ENCODE measurements around the gene RALGAPA2.

Gene RALGAPA2

GRCh38 chr20:20691477-20692235, 20.8 kb downstream of the RALGAPA2 start:
- TF ChIP-seq, protein P1, sequence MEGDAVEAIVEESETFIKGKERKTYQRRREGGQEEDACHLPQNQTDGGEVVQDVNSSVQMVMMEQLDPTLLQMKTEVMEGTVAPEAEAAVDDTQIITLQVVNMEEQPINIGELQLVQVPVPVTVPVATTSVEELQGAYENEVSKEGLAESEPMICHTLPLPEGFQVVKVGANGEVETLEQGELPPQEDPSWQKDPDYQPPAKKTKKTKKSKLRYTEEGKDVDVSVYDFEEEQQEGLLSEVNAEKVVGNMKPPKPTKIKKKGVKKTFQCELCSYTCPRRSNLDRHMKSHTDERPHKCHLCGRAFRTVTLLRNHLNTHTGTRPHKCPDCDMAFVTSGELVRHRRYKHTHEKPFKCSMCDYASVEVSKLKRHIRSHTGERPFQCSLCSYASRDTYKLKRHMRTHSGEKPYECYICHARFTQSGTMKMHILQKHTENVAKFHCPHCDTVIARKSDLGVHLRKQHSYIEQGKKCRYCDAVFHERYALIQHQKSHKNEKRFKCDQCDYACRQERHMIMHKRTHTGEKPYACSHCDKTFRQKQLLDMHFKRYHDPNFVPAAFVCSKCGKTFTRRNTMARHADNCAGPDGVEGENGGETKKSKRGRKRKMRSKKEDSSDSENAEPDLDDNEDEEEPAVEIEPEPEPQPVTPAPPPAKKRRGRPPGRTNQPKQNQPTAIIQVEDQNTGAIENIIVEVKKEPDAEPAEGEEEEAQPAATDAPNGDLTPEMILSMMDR (IDR thresholded peaks at IDR 0.05; ENCODE audit: insufficient read depth, low read depth, low read length, missing control alignments) = no peak
- peak; percentile 23 for DNase-seq (ENCODE audit: low read depth)

DNA sequence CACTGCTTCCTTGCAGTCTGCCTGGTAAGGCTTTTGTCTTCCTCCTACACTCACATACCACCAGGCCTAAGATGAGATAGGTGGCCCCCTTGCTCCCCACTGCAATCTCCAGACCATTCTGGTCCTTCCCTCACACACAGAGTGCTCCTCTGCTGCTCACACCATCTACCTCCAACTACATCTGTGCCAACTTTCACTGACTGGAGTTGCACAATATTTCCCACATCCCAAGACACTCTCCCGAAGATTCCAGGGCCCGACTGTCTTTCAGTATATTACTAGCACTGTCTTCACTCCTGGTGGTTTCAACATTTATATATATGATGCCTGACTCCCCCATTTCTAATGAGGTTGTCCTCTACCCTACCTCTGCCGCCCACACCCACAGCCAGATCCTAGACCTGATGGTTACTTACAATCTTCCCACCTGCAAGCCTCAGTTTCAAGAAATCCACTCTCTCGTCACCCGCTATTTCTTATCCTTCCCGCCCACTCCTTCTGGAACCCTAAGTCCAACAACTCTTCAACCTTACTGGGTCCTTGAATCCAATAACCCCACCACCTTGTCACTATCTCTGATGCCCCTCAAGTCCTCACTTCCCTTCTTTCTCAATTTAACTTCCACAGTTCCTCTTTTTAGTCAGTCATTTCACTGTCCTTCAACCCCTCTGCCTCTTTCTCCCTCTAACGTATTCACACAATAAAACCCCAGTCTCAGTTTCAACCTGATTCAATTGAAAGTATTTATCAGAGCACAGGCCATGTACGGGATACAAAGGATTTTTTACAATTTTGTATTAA, 21.6 kb downstream of the RALGAPA2 start:
- H3K4me3 ChIP-seq (ENCODE audit: low read depth, low read length) = no peak overlapping the region
- TF ChIP-seq, protein P1 (IDR thresholded peaks at IDR 0.05; ENCODE audit: insufficient read depth, low read depth, low read length, missing control alignments) = no peak
- DNase-seq (ENCODE audit: low read depth) = peak; percentile 49

More at GRCh38 chr20:20691477-20692235, 20.8 kb downstream of the RALGAPA2 start:
- H3K4me3 ChIP-seq (ENCODE audit: low read depth, low read length) = no peak overlapping the region

GRCh38 chr20:20687319-20687718, 25.1 kb downstream of the RALGAPA2 start:
- no peak for DNase-seq (ENCODE audit: low read depth)
- TF ChIP-seq, protein P1 (IDR thresholded peaks at IDR 0.05; ENCODE audit: insufficient read depth, low read depth, low read length, missing control alignments) = no peak
- H3K4me3 ChIP-seq (ENCODE audit: low read depth, low read length) = no peak overlapping the region

DNA sequence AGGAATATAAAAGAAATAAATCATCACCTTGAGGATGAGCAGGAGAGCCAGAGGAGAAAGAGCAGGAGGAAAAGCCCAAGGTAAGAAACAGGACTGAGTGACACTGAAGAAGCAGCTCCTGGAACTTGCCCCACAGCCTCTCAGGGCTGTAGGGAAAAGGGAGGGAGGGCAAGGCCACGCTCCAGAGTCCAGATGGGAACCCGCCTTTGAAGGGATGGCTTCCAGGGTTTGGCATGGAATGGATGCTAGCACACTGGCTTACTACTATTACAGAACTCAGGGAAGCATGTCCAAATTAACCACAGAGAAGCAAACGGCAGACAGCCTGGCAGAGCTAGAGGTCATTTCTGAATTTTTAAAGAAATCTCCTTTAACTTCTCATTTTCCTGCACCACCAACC, 26.8 kb downstream of the RALGAPA2 start:
- no peak overlapping the region for H3K4me3 ChIP-seq (ENCODE audit: low read depth, low read length)
- TF ChIP-seq, protein P1 (IDR thresholded peaks at IDR 0.05; ENCODE audit: insufficient read depth, low read depth, low read length, missing control alignments) = no peak
- no peak for DNase-seq (ENCODE audit: low read depth)

DNA sequence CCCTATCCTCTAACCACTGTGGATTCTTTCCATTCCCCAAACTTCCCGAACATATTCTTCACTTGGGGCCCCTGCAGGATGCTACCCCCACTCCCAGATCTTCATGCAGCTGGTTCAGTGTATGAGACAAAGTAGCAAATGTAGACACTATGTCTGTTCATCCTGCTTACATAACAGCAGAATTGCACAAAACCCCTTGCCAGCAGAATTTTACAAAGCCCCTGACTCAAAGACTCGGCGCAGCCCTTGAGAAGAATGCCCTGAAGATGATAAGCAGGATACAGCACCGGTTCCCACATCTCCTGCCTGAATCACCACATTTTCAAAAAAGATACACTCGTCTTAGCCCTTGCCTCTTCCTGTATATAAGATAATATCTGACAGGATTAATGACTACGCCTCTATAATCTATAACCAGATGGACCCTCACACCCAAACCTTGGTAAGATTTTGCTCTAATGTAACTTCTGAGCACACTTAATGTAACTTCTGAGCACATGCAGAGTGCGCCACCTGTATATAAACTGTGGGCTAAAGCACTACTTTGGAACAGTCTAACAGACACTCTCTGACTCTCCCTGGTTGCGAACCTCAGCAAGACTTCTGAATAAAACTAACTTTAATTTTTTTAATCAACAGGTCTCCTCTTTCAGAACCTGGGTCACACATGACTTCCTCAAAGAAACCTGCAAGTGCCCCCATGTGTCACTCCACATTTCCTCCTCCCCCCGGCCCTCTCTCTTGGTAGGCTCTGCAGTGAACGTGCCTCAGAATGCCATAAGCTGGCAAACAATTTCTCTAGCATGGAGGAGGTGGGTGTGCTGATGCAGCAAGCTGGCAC, 28.7 kb downstream of the RALGAPA2 start:
- TF ChIP-seq, protein P1 (IDR thresholded peaks at IDR 0.05; ENCODE audit: insufficient read depth, low read depth, low read length, missing control alignments) = no peak
- H3K4me3 ChIP-seq (ENCODE audit: low read depth, low read length) = no peak overlapping the region
- no peak for DNase-seq (ENCODE audit: low read depth)

GRCh38 chr20:20683020-20683419, 29.4 kb downstream of the RALGAPA2 start:
- no peak overlapping the region for H3K4me3 ChIP-seq (ENCODE audit: low read depth, low read length)
- TF ChIP-seq, protein P1 (IDR thresholded peaks at IDR 0.05; ENCODE audit: insufficient read depth, low read depth, low read length, missing control alignments) = no peak
- no peak for DNase-seq (ENCODE audit: low read depth)

All from GM12865 (cell line).